ENCODE results near the gene TRANK1.

The TRANK1 gene

DNA sequence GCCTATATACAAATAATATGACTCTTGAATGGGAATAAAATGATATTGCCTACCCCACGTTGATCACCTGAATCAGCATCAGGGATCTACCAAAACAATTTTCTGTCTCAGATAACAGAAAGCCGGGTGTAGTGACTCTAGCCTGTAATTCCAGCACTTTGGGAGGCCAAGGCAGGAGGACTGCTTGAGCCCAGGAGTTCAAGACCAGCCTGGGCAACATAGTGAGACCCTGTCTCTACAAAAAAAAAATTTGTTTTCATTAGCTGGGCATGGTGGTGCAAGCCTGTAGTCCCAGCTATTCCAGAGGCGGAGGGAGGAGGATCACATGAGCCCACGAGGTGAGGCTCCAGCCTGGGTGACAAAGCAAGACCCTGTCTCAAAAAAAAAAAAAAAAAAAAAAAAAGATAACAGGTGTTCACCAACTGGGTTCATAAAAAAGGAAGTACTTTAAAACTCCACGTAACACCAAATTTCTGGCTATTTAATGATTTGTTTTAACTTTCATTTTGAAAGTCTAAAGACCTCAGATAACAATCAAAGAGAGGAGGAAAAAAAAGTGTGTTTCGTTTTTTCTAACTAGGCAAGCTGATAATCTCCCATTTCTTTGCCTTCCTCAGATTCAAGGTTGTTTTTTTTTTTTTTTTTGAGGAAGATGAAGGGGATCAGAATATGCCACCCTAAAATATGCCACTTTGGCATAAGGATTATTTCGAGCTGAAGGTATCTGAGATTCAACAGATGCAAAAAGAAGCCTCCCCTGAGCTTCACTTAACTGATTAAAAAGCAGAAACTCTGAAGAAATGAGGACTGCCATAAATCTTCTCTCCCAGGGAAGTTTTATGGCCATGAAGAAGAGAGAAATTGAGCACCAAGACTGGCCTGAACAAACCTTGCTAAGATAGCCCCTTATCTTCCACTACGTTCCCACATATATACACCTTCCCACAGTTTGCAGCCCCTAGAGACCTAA is 44.1 kb downstream of the TRANK1 start:
- POLR2A ChIA-PET, result no interaction called here
- CTCF ChIA-PET, result interaction anchor here (1.1 kb wide), 1 partner anchor 31 kb away, joined by 3 read pairs; no protein-coding TSS in a partner anchor
- no peak for DNase-seq (ENCODE audit: low read depth, low spot score)
- TF ChIP-seq, protein P1, sequence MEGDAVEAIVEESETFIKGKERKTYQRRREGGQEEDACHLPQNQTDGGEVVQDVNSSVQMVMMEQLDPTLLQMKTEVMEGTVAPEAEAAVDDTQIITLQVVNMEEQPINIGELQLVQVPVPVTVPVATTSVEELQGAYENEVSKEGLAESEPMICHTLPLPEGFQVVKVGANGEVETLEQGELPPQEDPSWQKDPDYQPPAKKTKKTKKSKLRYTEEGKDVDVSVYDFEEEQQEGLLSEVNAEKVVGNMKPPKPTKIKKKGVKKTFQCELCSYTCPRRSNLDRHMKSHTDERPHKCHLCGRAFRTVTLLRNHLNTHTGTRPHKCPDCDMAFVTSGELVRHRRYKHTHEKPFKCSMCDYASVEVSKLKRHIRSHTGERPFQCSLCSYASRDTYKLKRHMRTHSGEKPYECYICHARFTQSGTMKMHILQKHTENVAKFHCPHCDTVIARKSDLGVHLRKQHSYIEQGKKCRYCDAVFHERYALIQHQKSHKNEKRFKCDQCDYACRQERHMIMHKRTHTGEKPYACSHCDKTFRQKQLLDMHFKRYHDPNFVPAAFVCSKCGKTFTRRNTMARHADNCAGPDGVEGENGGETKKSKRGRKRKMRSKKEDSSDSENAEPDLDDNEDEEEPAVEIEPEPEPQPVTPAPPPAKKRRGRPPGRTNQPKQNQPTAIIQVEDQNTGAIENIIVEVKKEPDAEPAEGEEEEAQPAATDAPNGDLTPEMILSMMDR (IDR thresholded peaks at IDR 0.05; ENCODE audit: insufficient read depth, low read length, missing control alignments), result no peak
- H3K4me3 ChIP-seq (ENCODE audit: low read depth, low read length), result no peak overlapping the region

DNA sequence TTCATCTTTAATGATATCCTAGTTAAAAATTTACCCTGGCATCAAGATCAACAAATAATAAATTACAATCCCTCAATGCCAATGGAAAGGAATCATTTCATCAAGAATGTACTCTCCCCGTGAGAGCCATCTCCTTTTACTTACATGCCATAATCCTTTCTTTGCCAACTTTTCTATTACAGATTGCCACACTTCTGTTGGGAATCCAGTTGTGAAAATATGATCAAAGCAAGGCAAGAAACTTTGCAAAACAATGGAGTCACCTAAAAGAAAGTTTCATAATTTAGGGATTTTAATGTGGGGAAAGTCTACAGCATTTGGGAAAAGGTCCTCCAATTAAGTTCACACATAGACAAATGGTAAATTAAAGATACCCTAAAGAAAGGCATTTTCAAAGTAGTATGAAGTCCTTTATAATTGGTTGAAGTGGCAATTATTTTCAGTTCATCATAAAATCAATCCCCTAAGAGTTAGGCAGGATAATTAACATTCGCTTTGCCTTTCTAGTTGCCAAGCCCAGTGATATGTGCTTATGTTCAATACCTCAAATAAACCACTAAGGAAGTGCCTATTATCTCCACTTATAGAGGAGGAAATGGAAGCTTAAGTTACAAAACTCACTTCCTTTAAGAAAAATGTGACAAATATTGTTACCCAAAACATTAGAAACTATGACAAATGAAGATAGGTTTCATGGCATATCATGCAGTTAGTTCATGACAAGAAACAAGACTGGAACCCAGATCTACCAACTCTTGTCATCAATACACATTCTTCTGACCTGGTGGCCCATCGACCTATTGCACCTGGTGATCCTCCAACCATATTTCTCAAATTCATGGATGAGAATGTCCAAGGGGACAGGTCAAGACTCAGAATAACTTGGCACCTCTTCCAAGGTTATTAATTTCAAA is 49.1 kb downstream of the TRANK1 start:
- ChIA-PET POLR2A (no interaction called here), CTCF (no interaction called here)
- DNase-seq (ENCODE audit: low read depth, low spot score), result no peak
- no peak overlapping the region for H3K4me3 ChIP-seq (ENCODE audit: low read depth, low read length)
- TF ChIP-seq, protein P1 (IDR thresholded peaks at IDR 0.05; ENCODE audit: insufficient read depth, low read length, missing control alignments), result no peak

DNA sequence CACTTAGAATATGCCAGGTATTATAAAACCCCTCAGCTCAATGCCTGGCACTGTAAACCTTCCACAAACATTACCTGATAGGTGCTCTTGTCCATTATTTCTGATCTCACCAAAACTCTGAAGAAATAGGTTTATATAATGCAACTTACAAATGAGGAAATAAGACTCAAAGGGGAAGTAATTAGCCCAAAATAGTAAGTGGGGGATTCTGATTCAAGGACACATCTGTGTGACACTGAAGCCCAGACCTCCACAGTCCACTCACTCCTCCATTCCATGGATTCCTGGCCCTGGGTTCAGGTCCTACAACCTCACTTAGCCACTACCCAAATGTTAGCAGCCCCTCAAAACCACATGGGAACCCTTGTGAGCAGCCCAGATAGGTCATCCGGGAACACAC is 49.9 kb downstream of the TRANK1 start:
- no peak overlapping the region for H3K4me3 ChIP-seq (ENCODE audit: low read depth, low read length)
- ChIA-PET POLR2A (no interaction called here), CTCF (interaction anchor here (1.1 to 4.3 kb wide), 2 partner anchors 11 to 25 kb away, joined by 3 to 23 read pairs; no protein-coding TSS in a partner anchor)
- TF ChIP-seq, protein P1 (IDR thresholded peaks at IDR 0.05; ENCODE audit: insufficient read depth, low read length, missing control alignments), result no peak
- DNase-seq (ENCODE audit: low read depth, low spot score), result no peak

DNA sequence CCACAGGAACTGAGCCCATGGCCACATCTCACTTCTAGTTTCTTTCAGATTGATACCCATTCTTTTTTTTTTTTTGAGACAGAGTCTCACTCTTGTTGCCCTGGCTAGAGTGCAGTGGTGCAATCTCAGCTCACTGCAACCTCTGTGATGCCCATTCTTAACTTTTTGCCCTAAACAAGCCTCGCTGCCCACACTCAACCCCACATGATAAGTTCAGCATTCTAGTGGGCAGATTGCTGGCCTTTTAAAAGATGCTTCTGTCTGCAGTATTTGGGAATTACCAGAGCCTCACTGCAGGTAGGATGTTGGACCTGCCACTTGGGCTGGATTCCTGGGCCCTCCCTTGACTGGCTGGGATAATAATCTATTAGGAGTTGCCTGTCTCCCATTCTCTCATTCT is 51.0 kb downstream of the TRANK1 start:
- no peak for DNase-seq (ENCODE audit: low read depth, low spot score)
- TF ChIP-seq, protein P1 (IDR thresholded peaks at IDR 0.05; ENCODE audit: insufficient read depth, low read length, missing control alignments), result no peak
- ChIA-PET CTCF (interaction anchor here (1.1 to 4.3 kb wide), 2 partner anchors 12 to 24 kb away, joined by 3 to 23 read pairs; no protein-coding TSS in a partner anchor), POLR2A (no interaction called here)
- H3K4me3 ChIP-seq (ENCODE audit: low read depth, low read length), result no peak overlapping the region

DNA sequence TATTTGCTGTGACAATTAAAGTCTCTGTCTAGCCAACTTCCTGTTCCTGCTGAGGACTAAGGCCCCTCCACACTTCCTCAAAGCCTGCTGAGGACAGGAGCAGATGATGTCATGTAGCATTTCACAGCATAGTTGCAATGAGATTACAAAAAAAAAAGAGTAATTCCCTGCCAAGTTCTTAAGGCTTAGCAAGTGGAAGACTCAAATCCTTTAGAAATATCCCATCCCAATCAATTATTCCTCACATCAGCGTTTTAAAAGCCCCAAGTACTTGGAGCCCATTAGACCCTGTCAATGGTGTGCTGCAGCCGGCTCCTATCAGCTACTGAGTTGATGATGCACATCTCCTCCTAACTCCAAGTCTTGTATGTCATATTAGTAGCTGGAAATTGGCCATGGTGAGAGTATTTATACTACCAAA is 51.7 kb downstream of the TRANK1 start:
- ChIA-PET POLR2A (no interaction called here), CTCF (interaction anchor here (4.3 kb wide), 1 partner anchor 23 kb away, joined by 23 read pairs; no protein-coding TSS in a partner anchor)
- DNase-seq (ENCODE audit: low read depth, low spot score), result no peak
- TF ChIP-seq, protein P1 (IDR thresholded peaks at IDR 0.05; ENCODE audit: insufficient read depth, low read length, missing control alignments), result no peak
- no peak overlapping the region for H3K4me3 ChIP-seq (ENCODE audit: low read depth, low read length)

Data from AG04449 (cell line).